ENCODE measurements around the gene TXK.

Gene TXK

DNA sequence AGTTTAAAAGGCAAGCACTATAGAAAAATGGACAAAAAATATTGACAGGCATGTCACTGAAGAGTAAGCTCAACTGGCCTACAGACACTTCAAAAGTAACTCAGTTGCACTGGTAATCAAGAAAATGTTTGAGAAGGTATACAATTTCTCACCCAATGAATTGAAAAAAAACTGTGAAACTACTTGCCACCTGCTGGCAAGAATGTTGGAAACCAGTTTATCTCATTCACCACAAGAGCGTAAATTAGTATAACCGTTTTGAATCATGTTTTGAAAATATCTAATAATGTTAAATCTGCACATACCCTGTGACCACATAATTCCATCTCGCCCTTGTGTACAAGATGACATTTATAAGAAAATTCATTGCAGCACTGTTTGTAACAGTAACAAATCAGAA is 31.7 kb downstream of the TXK start:
- H3K27ac Mint-ChIP-seq = peak overlapping the region; percentile 82
- peaks cover 11% of the 10 kb centered on the region for H3K36me3 Mint-ChIP-seq
- H3K9me3 Mint-ChIP-seq (ENCODE audit: low read depth) = no peaks in the 10 kb centered on the region
- no peaks in the 10 kb centered on the region for H3K27me3 Mint-ChIP-seq
- peaks cover 46% of the 10 kb centered on the region for H3K4me1 Mint-ChIP-seq (ENCODE audit: low read depth)
- no peak overlapping the region for H3K4me3 Mint-ChIP-seq

- Mint-ChIP-seq H3K4me3 (no peak overlapping the region), H3K36me3 (peaks cover 12% of the 10 kb centered on the region), H3K4me1 (ENCODE audit: low read depth) (peaks cover 40% of the 10 kb centered on the region), H3K27me3 (no peaks in the 10 kb centered on the region), H3K9me3 (ENCODE audit: low read depth) (no peaks in the 10 kb centered on the region), H3K27ac (peak overlapping the region; percentile 61)
Measured at GRCh38 chr4:48100256-48100655, 33.8 kb downstream of the TXK start.

GRCh38 chr4:48095441-48095840 is 38.6 kb downstream of the TXK start:
- H3K4me3 Mint-ChIP-seq = no peak overlapping the region
- no peaks in the 10 kb centered on the region for H3K27me3 Mint-ChIP-seq
- H3K9me3 Mint-ChIP-seq (ENCODE audit: low read depth) = no peaks in the 10 kb centered on the region
- H3K4me1 Mint-ChIP-seq (ENCODE audit: low read depth) = peaks cover 31% of the 10 kb centered on the region
- peaks cover 7% of the 10 kb centered on the region for H3K36me3 Mint-ChIP-seq
- peak overlapping the region; percentile 88 for H3K27ac Mint-ChIP-seq

GRCh38 chr4:48093991-48094416 is 40.0 kb downstream of the TXK start:
- Mint-ChIP-seq H3K4me1 (ENCODE audit: low read depth) (peaks cover 25% of the 10 kb centered on the region), H3K27me3 (no peaks in the 10 kb centered on the region), H3K4me3 (peak overlapping the region; percentile 22), H3K9me3 (ENCODE audit: low read depth) (no peaks in the 10 kb centered on the region), H3K27ac (no peak overlapping the region), H3K36me3 (peaks cover 7% of the 10 kb centered on the region)

DNA sequence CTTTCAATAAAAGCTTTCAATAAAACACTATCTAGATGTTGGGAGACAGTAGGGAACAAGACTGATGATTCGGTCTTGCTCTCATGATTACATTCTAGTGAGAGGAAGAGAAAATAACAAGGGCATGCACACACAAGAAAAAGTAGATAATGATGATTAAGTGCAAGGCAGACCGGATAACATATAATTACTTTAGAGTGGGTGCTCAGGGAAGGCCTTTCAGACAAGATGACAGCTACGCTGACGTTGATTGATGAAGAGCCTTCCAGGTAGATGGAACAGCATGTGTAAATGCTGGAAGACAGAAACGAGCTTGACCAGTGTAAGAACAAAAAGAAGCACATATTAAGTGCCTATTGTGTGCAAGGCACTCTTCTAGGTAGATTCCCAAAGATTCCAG is 43.4 kb downstream of the TXK start:
- Mint-ChIP-seq H3K27ac (no peak overlapping the region), H3K27me3 (no peaks in the 10 kb centered on the region), H3K4me3 (no peak overlapping the region), H3K9me3 (ENCODE audit: low read depth) (no peaks in the 10 kb centered on the region), H3K36me3 (peaks cover 4% of the 10 kb centered on the region), H3K4me1 (ENCODE audit: low read depth) (peaks cover 27% of the 10 kb centered on the region)

DNA sequence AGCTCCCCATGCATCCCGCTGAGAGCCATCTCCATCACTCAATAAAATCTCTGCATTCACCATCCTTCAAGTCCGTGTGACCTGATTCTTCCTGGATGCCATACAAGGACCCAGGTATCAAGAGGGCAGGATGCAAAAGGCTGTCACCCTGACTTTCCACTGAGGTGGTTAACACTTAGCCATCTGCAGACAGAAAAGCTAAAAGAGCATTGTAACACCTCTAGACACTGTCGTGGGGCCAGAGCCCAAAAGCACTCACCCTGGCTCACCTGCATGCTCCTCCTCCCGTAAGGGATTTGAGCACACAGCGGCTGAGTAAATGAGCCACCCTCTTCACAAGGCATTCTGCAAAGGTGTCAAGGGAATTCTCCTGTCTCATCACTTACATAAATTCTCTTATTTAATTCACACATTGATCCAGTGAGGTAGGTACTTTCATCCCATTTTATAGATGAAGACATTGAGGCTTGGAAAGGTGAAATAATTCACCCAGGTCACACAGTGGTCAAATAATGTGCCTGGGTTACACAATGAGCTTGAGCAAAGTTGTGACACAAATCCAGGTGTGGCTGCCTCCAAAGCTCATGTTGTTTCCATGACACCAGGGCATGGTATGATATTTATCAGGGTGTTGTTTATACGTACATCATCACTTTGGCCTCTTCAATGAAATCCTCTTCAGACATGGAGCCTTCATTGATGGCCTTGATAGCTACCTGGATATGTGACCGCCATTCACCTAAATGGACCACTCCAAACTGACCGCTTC is 48.0 kb downstream of the TXK start:
- Mint-ChIP-seq H3K36me3 (peaks cover 8% of the 10 kb centered on the region), H3K27ac (peak overlapping the region; percentile 68), H3K9me3 (ENCODE audit: low read depth) (no peaks in the 10 kb centered on the region), H3K27me3 (no peaks in the 10 kb centered on the region), H3K4me1 (ENCODE audit: low read depth) (peaks cover 32% of the 10 kb centered on the region), H3K4me3 (no peak overlapping the region)

GRCh38 chr4:48082956-48083355 is 51.1 kb downstream of the TXK start:
- Mint-ChIP-seq H3K4me3 (no peak overlapping the region), H3K4me1 (ENCODE audit: low read depth) (peaks cover 57% of the 10 kb centered on the region), H3K27me3 (no peaks in the 10 kb centered on the region), H3K9me3 (ENCODE audit: low read depth) (no peaks in the 10 kb centered on the region), H3K36me3 (peaks cover 8% of the 10 kb centered on the region), H3K27ac (peak overlapping the region; percentile 19)

GRCh38 chr4:48081196-48081595 is 52.9 kb downstream of the TXK start:
- Mint-ChIP-seq H3K36me3 (peaks cover 6% of the 10 kb centered on the region), H3K27me3 (no peaks in the 10 kb centered on the region), H3K9me3 (ENCODE audit: low read depth) (no peaks in the 10 kb centered on the region), H3K27ac (no peak overlapping the region), H3K4me3 (no peak overlapping the region), H3K4me1 (ENCODE audit: low read depth) (peaks cover 57% of the 10 kb centered on the region)

- Mint-ChIP-seq H3K27me3 (no peaks in the 10 kb centered on the region), H3K4me3 (no peak overlapping the region), H3K27ac (peak overlapping the region; percentile 18), H3K9me3 (ENCODE audit: low read depth) (no peaks in the 10 kb centered on the region), H3K36me3 (peaks cover 6% of the 10 kb centered on the region), H3K4me1 (ENCODE audit: low read depth) (peaks cover 49% of the 10 kb centered on the region)
Measured at GRCh38 chr4:48079972-48080391, 54.1 kb downstream of the TXK start.

- H3K27ac Mint-ChIP-seq = peak overlapping the region; percentile 61
- no peak overlapping the region for H3K4me3 Mint-ChIP-seq
- H3K27me3 Mint-ChIP-seq = no peaks in the 10 kb centered on the region
- H3K9me3 Mint-ChIP-seq (ENCODE audit: low read depth) = no peaks in the 10 kb centered on the region
- peaks cover 49% of the 10 kb centered on the region for H3K4me1 Mint-ChIP-seq (ENCODE audit: low read depth)
- H3K36me3 Mint-ChIP-seq = peaks cover 2% of the 10 kb centered on the region
Measured at GRCh38 chr4:48078862-48079655, 55.0 kb downstream of the TXK start.

DNA sequence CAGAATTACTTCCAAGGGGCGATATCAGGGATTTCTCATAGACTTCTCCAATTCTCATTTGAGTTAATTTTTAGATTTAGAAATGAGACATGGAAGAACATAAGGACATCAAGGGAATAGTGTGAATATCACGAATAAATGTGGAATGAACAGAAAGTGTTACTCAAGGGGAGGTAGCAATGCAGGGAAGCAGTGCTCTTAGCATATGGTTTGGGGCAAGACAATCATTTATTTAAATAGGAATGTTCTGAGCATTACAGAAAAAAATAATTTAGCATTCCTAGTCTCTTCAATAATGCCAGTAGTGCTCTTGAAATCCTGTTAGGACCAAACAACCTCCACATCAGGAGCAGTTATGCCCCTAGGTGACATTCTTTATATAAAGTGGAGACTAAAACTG is 55.6 kb downstream of the TXK start:
- Mint-ChIP-seq H3K4me3 (no peak overlapping the region), H3K27me3 (no peaks in the 10 kb centered on the region), H3K27ac (peak overlapping the region; percentile 25), H3K4me1 (ENCODE audit: low read depth) (peaks cover 47% of the 10 kb centered on the region), H3K9me3 (ENCODE audit: low read depth) (no peaks in the 10 kb centered on the region), H3K36me3 (no peaks in the 10 kb centered on the region)

GRCh38 chr4:48074657-48075056 is 59.4 kb downstream of the TXK start:
- peak overlapping the region; percentile 84 for H3K27ac Mint-ChIP-seq
- no peaks in the 10 kb centered on the region for H3K9me3 Mint-ChIP-seq (ENCODE audit: low read depth)
- peaks cover 8% of the 10 kb centered on the region for H3K36me3 Mint-ChIP-seq

DNA sequence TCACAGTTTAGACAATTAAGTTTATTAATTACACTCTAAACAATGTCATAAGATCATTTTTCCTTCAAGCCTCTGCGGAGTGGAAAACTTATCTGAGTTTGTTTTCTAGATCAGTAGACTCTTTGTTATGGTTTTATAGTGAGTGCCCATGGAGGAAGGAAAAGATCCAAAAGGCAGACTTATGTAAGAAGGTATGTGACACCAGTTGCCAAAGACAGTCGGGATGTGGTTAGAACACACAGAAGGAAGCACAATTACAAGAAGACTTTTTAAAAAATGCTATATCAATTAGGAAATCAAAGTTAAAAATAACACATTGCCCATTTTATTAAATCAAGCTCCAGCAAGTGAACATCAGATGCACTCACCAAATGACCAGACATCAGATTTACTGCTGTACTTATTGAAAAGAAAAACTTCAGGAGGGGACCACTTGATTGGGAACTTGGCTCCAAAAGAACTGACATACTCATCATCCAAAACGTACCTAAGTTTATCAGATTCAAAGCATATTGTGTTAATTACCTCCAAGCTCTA is 60.4 kb downstream of the TXK start:
- H3K4me1 Mint-ChIP-seq (ENCODE audit: low read depth) = peaks cover 17% of the 10 kb centered on the region
- H3K9me3 Mint-ChIP-seq (ENCODE audit: low read depth) = no peaks in the 10 kb centered on the region
- peaks cover 10% of the 10 kb centered on the region for H3K36me3 Mint-ChIP-seq
- H3K27ac Mint-ChIP-seq = peak overlapping the region; percentile 58
- no peak overlapping the region for H3K4me3 Mint-ChIP-seq
- no peaks in the 10 kb centered on the region for H3K27me3 Mint-ChIP-seq

More at GRCh38 chr4:48074657-48075056, 59.4 kb downstream of the TXK start:
- Mint-ChIP-seq H3K27me3 (no peaks in the 10 kb centered on the region), H3K4me1 (ENCODE audit: low read depth) (peaks cover 27% of the 10 kb centered on the region), H3K4me3 (no peak overlapping the region)

DNA sequence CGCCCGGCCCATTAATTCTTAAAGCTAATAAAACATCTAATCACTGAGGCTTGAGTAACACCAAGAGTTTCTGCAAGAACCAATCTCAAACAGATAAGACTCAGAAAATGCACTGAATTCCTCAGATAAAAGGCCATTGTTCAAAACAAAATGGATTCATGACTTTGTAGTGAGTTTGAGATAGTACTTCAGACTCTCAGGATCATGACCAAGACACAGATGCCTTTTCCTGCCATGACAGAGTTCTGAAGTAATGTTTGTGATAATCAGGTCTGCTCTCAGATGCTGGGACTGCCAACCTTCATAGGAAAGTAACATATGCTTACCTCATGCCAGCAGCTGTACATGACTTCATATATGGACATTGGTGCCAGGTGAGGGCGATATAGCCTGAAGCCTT is 62.9 kb downstream of the TXK start:
- Mint-ChIP-seq H3K9me3 (ENCODE audit: low read depth) (no peaks in the 10 kb centered on the region), H3K27ac (peak overlapping the region; percentile 68), H3K4me3 (no peak overlapping the region), H3K27me3 (no peaks in the 10 kb centered on the region), H3K36me3 (peaks cover 19% of the 10 kb centered on the region), H3K4me1 (ENCODE audit: low read depth) (peaks cover 16% of the 10 kb centered on the region)

GRCh38 chr4:48069026-48069425 is 65.0 kb downstream of the TXK start:
- Mint-ChIP-seq H3K4me1 (ENCODE audit: low read depth) (peaks cover 29% of the 10 kb centered on the region), H3K36me3 (peaks cover 21% of the 10 kb centered on the region), H3K27me3 (no peaks in the 10 kb centered on the region), H3K27ac (no peak overlapping the region), H3K4me3 (no peak overlapping the region), H3K9me3 (ENCODE audit: low read depth) (no peaks in the 10 kb centered on the region)
